ENCODE results near the gene SLIT3.

SLIT3 gene

DNA sequence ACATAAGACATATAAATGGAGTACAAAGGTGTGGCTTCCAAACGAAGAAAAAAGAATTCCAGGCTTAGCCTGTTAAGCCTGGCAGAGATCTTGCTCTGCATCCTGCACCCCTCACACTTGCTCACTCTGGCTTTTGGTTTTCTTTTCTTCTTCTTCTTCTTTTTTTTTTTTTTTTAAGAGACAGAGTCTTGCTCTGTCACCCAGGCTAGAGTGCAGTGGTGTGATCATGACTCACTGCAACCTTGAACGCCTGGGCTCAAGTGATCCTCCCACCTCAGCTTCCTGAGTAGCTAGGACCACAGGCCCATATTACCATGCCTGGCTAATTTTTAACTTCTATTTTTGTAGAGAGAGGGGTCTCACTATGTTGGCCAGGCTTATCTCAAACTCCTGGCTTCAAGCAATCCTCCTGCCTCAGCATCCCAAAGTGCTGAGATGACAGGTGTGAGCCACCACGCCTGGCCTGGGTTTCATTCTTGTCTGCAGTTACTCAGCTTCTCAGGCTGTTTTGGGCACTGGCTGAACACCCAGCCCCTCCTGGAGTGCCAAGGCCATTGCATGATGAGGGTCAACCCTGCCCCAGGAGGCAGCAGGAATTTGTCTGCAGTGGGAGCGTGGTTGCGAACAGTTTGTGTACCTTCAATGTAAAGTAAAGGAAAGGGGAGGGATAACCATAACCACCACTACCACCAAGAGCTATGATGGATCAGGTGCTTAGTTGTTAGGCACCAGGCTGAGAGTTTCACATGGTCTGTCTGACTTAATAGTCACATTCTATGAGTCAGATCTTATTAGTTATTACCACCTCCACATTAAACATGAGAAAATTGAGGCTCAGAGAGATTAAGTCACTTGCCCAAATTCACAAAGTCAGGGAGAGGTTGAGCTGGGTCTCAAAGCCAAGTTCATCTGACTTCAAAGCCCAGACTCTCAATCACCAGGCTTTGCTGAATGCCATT lies 502.6 kb downstream of the SLIT3 start:
- no peak for DNase-seq (ENCODE audit: low read depth in 2 of 2)

DNA sequence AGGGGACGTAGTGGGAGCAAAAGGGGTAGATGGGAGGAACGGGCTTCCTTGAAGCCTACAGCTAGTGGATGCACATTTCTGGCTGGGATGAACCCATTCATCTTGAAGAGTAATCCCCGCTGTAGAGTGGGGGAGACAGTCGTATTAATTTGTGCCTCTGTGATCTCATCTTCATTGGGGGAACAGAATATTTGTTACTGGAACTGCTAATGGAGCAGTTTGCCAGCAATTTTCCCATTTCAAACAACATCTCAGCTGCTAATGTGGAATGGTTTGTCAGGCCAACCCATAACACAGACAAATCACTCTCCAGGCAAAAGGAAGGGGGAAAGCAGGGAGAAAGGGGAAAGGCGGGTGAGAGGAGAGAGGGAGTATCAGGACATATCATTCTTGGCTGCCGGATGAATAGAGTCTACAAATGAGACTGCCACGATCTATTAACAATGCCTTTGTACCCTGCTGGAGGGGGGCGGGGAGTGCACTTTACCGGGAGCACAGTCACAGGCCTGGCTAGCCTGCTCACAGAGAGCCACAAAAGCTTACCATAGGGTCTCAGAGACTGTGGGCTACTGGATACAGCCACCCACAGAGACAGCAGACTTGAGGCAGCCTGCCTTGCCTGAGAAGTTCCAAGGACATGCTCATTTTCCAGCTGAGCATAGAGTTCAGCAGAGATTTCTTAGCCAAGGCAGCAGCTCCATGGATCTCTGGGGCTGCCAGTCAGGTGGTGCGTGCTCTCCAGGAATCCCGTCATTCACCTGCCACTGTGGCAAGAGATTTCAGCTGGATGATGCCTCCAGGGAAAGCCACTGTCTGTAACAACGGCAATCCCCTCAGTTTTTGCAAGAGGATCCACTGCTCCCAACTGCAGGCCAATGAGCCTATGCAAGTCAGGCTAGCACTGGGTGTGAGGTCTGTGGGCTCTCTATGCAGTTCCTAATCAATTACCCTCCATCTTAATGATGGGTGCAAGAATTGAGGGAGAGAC lies 504.1 kb downstream of the SLIT3 start:
- DNase-seq (ENCODE audit: low read depth in 2 of 2), result no peak

DNA sequence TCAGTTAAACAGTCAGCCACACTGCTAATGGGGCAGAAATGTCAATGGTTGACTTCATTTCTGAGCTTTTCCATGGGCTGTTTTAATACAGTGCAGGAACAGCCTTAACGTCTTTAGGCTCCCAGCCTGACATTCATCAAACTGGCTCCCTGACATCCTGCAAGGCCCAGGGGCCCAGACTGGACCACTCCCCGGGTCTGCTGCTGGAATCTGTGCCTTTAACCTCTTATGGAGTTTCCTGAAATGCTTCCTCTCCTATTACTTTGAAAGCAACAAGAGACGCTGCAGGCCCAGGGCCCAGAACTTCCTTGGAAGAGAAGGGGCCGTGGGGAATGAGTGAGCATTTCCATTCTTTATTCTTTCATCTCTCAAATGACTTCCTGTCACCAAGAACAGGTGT lies 504.9 kb downstream of the SLIT3 start:
- no peak for DNase-seq (ENCODE audit: low read depth in 2 of 2)

DNA sequence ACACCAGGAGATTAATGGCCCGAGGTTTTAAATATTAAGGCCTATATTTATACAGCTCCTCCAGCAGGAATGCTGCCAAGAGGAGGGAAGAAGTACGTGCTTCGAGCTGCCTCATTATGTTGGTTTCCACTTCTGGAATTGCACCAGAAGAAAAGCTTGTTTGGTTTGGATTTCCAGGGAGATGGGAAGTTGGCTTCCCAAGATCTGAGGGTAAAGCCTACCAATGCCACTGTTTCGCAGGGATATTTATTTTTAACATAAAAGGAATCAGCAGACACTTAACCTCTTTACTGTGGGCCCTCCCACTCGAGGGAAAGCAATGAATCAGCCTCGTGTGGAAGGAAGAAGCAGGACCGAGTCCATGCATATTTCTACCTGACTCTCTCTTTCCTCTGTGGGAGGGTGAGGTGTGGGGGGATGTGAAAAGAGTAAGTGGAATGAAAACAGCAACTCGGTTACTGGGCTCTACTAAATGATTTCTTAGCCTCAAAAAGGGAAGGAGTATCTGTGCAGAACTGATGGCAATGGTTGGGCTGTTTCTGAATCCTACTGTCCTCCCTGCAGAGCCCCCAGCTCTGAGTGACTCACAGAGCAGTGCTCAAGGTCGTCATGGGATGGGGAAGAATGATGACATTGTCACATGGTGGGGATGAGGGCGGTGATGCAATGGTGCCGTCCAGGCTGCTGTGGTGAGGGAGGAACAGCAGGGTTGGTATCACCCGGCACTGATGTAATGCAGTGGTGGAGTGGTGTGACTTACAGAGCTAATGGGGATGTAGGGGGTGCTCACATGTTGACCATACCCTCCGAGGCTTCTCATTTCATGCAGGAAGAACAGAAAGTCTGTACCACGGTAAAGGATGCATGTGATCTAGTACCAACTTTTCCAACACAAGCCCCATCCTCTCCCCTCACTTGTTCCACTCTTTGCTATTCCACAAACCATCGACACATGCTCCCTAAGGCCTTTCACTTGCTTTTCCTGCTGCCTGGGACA lies 506.8 kb downstream of the SLIT3 start:
- DNase-seq (ENCODE audit: low read depth in 2 of 2), result peak in 1 of 2 experiments; percentile 47

DNA sequence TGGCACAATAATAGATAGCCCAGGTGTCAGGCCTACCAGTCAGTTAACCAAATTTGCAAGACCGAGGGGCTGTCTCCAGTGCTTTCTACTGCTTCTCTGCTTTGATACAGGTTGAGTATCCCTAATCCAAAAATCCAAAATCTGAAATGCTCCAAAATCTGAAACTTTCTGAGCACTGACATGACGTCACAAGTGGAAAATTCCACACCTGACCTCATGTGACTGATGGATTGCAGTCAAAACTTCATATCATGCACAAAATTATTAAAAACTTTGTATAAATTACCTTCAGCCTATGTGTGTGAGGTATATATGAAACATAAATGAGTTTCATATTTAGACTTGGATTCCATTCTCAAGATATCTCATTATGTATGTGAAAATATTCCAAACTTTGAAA lies 508.3 kb downstream of the SLIT3 start:
- DNase-seq (ENCODE audit: low read depth in 2 of 2), result no peak

DNA sequence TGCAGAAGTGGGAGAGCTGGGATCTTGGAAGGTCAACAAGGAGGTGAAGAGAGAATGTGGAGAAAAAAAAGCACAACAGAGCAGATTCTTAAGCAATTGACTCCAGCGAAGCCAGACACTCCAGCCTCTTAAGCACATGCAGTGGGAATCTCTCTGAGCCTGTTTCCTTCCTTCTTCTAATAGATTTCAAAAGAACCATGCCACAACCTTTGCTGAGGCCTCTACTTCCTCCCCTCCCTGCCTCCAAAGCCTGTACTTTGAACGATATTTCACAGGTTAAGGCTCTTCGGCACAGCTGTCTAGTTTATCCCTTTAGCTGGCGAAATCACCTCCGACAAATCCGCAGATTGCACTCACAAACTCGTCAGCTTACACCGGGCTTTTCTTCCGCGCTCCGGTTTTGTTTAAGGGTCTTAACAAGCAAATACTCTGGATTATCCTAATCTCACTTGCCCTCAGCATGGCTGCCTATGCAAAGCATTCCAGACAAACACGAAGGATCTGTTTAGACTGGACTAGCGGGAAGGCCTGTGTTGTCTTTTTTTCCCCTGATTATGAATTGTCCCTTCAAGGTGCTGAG lies 510.2 kb downstream of the SLIT3 start:
- no peak for DNase-seq (ENCODE audit: low read depth in 2 of 2)

DNA sequence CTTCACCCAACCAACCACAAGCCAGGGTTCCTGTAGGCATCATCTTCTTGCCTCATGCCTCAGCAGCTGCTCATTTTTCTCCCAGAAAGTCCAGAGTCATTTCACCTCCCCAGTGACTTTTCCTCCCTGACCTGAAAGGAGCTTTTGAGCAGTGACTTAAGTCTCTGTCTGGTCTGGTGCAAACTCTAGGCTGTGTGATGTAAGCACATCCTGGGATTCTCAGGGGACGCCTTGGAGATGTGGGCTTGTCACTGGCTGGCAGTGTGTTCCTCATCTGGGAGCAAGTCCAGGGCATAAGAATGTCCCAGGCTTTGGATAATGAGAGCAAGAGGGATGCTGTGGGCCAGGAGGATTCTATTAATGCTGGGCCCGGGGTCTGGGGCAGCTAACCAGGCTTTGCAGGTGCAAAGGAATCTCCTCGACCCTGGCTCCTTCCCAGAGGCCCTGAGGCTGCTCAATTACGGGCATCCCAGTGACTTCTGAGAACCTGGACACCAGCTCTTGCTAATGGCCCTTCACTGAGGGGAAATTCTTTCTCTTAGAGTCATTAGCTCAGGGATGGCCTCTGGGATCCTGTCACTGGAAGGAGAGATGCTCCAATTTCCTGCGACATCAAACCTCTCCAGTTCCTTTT lies 510.8 kb downstream of the SLIT3 start:
- no peak for DNase-seq (ENCODE audit: low read depth in 2 of 2)

DNA sequence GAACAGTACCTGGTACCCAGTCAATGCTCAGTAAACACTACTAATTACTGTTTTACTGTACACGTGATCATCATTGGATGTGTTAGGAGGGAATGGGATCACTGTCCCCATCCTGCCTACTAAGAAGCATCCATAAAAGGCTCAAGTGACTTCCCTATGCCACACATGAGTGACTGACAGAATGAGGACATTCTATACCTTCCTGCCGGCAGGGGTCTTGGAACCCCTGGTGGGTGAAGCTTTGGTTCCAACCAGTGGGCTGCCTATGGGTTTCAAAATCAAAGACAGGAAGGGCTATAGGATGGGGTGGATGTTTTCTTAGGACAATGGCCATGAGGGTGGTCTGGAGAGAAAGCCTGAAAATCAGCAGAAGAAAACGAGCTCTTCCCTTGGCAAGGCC lies 512.2 kb downstream of the SLIT3 start:
- DNase-seq (ENCODE audit: low read depth in 2 of 2), result no peak

DNA sequence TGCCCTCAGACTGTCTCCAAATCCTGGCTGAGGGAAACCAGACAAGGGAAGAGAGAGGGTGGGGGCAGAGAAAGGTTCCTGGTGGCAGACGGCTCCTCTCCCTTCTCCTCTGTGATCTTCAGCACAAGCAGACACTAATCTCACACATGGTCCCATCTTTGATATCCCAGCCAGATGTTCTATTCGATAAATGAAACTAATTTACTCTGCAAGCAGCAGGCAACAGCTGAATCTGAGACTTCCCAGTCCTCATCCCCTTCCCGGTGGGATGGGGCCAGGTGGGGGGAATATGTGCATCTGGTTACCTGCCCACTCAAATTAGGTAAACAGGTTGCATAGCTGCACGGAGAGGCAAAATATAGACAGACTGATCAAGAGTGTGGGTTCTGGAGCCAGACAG lies 512.8 kb downstream of the SLIT3 start:
- DNase-seq (ENCODE audit: low read depth in 2 of 2), result no peak

DNA sequence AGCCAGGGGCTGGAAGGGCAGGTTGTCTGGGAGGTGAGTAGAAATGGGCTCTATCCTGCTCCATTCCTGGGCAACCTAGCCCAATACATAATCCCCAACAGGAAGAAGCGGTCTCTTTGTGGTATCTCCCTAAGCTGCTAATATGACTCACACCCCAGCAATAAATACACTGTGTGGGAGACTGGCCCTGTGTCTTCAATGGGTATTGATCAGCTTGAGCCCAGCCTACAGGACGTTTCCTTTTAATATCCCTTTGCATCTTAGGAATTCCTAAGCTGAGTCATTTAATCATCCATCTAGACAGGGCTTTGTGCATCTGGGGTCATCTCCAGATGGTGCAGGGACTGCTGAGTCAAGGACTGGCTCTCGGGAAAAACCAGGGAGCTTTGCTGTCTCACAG lies 514.8 kb downstream of the SLIT3 start:
- DNase-seq (ENCODE audit: low read depth in 2 of 2), result no peak

DNA sequence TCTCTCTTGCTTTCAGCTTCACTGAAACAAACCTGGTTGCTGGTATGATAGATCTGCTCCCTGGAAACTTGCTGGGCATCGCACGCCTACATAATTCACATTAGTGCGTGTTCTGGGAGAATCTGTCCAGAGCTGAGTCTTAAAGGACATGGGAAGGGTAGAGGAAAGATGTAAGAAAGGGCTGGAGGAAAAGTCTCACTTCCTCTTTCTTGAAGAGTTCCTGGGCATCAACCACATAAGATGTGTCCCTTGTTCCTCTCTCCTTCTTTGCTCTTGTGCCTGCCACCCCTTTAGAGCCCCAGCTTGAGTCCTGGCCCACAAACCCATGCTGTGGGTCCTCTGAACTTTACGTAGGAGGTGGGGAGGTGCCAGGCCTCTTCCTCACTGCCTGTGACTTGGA lies 516.5 kb downstream of the SLIT3 start:
- DNase-seq (ENCODE audit: low read depth in 2 of 2), result no peak

DNA sequence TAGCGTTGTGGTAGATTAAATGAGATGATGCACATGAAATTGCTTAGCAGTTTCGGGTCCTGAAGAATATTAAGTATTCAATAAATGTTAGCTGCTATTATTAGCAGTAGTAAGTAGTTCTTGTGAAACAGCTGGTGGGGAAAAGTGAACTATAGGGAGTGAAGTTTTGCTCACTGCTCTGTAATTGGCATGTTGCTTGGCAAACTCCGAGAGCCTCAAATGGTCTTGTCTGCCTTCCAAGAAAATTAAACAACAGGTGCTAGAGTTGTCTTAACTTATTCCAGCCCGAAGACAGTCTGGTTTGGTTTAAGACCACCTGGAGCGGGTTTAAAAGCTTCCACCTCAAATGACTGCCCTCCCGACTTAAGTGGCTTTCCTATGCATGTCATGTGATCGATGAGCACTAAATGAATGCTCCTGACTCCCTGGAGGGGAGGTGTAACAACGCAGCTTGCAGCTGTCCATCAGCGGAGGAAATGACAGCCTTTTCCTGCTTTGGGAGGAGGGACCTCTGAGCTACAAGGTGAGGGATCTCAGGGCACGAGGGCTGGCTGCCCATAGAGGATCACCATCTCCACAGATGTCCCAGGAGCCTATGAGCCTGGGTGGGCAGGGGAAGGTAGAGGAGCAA lies 518.9 kb downstream of the SLIT3 start:
- no peak for DNase-seq (ENCODE audit: low read depth in 2 of 2)

DNA sequence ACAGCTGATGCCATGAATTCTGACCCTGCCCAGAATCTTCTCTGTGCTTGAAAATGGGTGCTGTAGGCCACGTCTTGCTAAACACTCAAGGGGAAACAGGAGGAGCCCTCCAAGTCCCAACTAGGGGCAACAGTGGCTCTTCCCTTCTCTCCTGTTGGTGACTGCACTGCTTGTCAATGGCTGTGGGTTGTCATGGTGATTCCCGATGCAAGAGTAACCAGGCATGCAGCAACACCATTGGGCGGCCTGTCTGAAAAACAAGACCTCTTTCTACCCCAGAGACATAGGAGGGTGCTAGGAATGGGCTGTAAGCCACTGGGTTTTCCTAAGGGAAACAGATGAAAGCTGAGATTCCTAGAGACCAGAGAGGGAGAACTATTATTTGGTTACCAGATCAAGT lies 520.1 kb downstream of the SLIT3 start:
- DNase-seq (ENCODE audit: low read depth in 2 of 2), result no peak

DNA sequence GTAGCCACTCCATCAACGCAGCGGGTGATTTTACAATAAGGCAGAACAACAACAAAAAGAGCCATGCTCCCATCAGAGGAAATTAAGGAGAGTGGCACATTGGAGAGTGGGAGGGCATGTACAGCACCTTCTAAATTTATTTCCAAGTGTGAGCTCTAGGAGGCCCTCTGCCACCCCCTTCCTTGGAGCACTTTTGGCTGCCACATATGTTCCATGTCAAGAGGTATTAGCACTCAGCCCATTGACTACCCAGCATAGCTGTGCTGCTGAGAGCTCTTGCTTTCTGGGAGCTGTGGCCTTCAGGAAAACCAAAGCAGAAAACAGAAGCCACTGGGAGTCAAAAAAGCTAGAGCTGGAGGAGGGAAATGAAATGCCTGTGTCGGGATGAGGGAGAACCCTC lies 521.6 kb downstream of the SLIT3 start:
- no peak for DNase-seq (ENCODE audit: low read depth in 2 of 2)

DNA sequence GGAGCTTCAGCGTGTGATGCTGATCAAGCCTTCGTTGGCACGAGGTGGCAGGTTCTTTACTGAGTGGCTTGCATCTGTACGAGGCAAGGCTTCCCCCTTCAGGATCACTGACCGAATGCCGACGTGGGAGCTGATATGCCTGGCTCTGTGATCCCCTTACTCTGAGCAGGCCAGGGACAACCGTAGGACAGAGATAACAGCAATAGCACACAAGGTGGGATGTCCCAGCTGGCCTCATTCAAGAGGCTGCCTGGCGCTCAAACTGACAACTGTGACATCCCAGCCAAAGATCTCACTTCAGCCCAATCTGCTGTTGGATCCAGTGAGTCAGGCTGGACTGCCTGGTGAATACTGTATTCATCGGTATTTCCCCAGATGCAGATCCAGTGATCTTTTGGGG lies 522.4 kb downstream of the SLIT3 start:
- no peak for DNase-seq (ENCODE audit: low read depth in 2 of 2)

DNA sequence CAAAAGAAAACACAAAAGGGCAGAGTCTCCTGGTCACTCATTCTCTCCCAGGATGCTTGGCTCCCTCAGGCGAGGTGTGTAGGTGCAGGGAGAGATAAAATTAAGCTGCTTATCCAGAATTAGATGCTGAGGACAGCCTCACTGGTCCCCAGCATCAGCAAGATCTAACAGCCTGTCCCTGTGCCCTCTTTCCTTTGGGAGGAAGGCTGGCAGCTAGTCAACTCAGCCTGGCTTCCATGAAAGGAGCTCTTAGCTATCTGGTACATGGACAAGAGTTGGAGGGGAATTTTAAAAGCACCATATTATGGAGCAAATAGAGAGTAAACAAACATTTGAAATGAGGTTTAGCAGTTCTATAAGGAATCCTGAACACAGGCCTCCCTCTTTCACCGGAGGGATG lies 523.3 kb downstream of the SLIT3 start:
- DNase-seq (ENCODE audit: low read depth in 2 of 2), result no peak

DNA sequence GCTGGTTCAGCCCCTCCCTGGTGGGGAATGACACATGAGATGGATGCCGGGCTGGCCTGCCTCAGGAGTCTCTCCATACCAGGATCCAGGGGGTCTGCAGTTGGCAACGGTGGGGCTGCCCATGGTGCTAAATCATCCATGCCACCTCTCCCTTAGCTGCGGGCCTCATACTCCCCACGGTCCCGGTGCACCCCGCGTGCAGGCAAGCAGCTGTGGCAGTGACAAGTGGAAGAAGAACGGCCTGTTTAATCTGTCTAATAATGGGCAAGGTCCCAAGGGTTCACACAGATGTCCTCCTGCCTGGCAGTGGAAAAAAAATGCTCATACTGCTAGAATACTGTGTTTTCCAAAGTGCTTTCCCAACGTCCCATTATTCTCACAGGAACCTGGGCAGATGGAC lies 524.9 kb downstream of the SLIT3 start:
- no peak for DNase-seq (ENCODE audit: low read depth in 2 of 2)

DNA sequence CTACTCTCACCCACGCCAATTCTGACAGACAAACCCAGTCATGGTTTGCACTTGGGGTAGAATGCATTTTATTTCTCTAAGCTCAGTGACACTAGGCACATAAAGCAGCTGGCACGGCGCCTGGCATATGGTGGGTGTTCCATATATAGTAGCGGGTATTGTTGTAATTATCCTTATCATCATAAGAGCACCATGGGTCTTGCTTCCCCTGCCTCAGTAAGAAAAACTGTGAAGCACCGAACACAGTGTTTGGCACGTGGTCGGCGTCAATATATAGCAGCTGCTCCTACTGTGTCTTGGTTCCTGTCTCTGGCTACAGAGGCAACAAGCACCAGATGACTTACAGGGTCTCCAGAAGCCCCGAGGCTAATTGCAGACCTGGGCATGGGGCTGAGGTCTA lies 527.7 kb downstream of the SLIT3 start:
- DNase-seq (ENCODE audit: low read depth in 2 of 2), result no peak

DNA sequence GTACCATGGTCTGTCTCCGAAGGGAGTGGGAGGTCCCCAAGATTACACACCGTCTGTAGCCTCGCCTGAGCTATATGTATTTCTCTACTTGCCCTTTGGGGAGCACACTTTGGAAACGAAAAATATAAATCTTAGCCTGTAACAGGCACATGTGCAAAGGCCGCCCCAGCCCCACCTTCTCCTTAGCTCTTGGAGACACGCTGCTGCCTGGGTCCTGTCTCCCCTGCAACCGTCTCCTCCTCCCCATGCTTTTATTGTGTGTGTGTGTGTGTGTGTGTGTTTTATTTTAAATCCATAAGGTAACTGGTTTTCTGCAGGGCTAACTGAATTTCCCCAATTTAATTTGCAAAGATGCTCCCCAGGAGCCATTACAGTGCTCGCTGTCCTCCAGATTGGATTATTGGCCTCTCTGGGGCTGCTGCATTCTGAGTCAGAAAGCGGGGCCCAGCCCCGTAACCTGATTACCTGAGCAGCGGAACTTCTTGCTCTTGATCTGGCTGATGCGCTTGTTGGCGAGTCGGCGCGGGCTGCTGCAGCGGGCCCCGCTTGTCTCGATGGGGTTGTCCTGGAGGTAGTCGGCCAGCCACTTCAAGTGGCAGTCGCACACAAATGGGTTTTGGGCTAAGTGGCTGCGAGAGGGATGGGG lies 528.5 kb downstream of the SLIT3 start:
- DNase-seq (ENCODE audit: low read depth in 2 of 2), result no peak

DNA sequence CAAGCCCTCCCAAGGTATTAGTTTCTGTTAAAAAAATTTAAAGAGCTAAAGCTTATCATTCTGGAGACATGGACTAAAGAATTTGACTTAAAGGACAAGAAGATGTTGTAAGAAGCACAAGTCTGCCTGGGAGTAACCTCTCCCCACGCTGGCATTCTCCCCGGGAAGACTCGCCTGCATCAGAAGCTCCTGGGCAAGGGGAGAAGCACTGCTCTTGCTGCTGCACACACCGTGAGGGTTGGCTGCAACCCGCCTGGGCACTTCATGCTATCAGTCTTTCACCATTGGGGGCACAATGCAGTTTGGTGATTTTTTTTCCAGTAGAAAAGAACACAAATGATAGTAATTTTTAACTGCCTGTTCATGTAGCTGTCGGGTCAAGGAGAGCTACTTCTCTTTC lies 529.3 kb downstream of the SLIT3 start:
- DNase-seq (ENCODE audit: low read depth in 2 of 2), result no peak

All from stimulated activated CD4-positive, alpha-beta T cell treated with anti-CD3 and anti-CD28 coated beads, Interleukin-12 subunit alpha, Interleukin-12 subunit beta, amount 100 ng/mL, for 24 hours (primary cell).